OCI-LY1 (cell line): Measurements from ENCODE around the gene GRK5.

Experiments
- H2AFZ ChIP-seq: fragments of 200-600 bp; sonication (generic), shearing (Covaris generic); 2 replicates; pipeline ENCODE4 v1.6.0; 2014; ENCODE audit warnings: antibody characterized with exemption, mild to moderate bottlenecking, low read length
- H3F3A ChIP-seq: fragments of 200-600 bp; sonication (generic), shearing (Covaris generic); 2 replicates; pipeline ENCODE4 v1.6.0; 2014; ENCODE audit warnings: mild to moderate bottlenecking, antibody characterized with exemption, low read length, moderate library complexity; ENCODE audit not compliant: insufficient read depth
- H3K27ac ChIP-seq: fragments of 200-600 bp; sonication (generic); 2 replicates; pipeline ENCODE4 v1.5.1; 2014; ENCODE audit warnings: low read length, mixed run types, mild to moderate bottlenecking, low read depth; ENCODE audit not compliant: poor library complexity, severe bottlenecking
- H3K27me3 ChIP-seq: fragments of 200-600 bp; sonication (generic); 2 replicates; pipeline ENCODE4 v1.6.0; 2014; ENCODE audit warnings: antibody characterized with exemption, mild to moderate bottlenecking, low read length, moderate library complexity; ENCODE audit not compliant: insufficient read depth
- H3K36me3 ChIP-seq: fragments of 200-600 bp; sonication (generic); 2 replicates; pipeline ENCODE4 v1.6.1; 2014; ENCODE audit warnings: mild to moderate bottlenecking, antibody characterized with exemption, low read length, moderate library complexity, mixed read lengths; ENCODE audit not compliant: insufficient read depth
- H3K4me1 ChIP-seq: fragments of 200-600 bp; sonication (generic); 2 replicates; pipeline ENCODE4 v1.5.1; 2014; ENCODE audit warnings: mild to moderate bottlenecking, low read length, moderate library complexity; ENCODE audit not compliant: insufficient read depth, severe bottlenecking
- H3K4me2 ChIP-seq: fragments of 200-600 bp; sonication (generic), shearing (Covaris generic); 2 replicates; pipeline ENCODE4 v1.6.1; 2014; ENCODE audit warnings: low read length
- H3K4me3 ChIP-seq: fragments of 200-600 bp; sonication (generic); 2 replicates; pipeline ENCODE4 v1.5.1; 2014; ENCODE audit warnings: low read length, low read depth, mild to moderate bottlenecking, mixed read lengths; ENCODE audit not compliant: poor library complexity, severe bottlenecking
- H3K79me2 ChIP-seq: fragments of 200-600 bp; shearing (Covaris generic); 2 replicates; pipeline ENCODE4 v1.6.1; 2016; ENCODE audit warnings: mixed run types, low read length, mixed read lengths; ENCODE audit not compliant: insufficient read depth
- H3K9ac ChIP-seq: fragments of 200-600 bp; sonication (generic), shearing (Covaris generic); 2 replicates; pipeline ENCODE4 v1.6.1; 2014; ENCODE audit warnings: mild to moderate bottlenecking, low read length, mixed read lengths
- H3K9me2 ChIP-seq: fragments of 200-600 bp; sonication (generic), shearing (Covaris generic); 2 replicates; pipeline ENCODE4 v1.6.1; 2014; ENCODE audit warnings: low read depth, mild to moderate bottlenecking, low read length, mixed read lengths
- H3K9me3 ChIP-seq: fragments of 200-600 bp; shearing (Covaris generic); 2 replicates; pipeline ENCODE4 v1.6.1; 2014; ENCODE audit warnings: low read length, mixed read lengths
- H4K20me1 ChIP-seq: fragments of 200-600 bp; sonication (generic), shearing (Covaris generic); 2 replicates; pipeline ENCODE4 v1.6.0; 2016; ENCODE audit warnings: mild to moderate bottlenecking, low read length; ENCODE audit not compliant: insufficient read depth
- EZH2 ChIP-seq: fragments of 200-600 bp; sonication (generic), shearing (Covaris generic); IDR thresholded peaks from 2 replicates; pipeline ENCODE4 v1.8.0; 2017; ENCODE audit warnings: borderline replicate concordance, mixed run types, mild to moderate bottlenecking, antibody characterized with exemption, low read length, moderate library complexity, mixed read lengths
- TF ChIP-seq, protein P1 (sequence below): fragments of 200-600 bp; sonication (generic), shearing (Covaris generic); IDR thresholded peaks from 2 replicates; pipeline ENCODE4 v1.5.1; 2017; ENCODE audit warnings: mild to moderate bottlenecking, antibody characterized with exemption, low read length, moderate library complexity, mixed read lengths

Gene GRK5

DNA sequence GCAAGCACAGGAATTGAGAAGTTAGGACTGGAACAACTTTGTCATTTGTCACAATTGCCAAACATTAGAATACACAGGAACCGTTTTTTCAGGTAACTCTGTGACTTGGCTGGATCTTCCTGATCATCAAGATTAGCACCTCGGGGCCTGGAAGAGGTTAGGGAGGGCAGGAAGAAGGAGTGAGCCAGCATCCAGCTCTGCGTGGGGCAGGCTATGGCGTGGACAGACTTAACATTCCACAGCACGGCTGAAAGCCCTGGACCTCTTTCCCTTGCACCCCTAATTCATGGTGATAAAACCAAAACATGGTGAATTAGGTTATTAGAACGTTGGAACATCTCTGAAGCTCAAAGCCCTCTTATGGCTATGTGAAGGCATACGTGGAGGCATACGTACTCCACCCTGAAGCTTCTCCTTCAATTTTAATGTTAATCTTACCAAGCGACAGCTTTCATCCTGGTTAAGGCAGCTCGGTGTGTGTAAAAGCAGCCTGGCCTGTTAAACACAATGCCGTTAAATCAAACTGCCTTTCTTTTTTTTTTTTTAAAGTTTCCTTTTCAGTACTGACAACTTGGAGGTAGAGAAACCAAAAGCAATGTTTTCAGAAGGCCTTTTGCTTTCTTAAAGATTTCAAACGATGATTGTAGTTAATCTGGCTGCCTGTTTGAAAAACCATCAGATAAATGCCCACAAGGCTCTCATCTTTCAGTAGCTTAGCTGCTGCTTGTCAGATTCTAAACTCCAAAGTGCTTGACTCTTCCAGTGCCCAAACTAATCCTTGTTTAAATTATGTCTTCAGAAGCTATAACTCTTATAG is 4.5 kb downstream of the GRK5 start:
- Histone ChIP-seq H3K9me2 (no peaks in the 10 kb centered on the region), H3K27ac (no peak overlapping the region), H3K4me3 (no peak overlapping the region), H2AFZ (no peak overlapping the region), H3K36me3 (no peaks in the 10 kb centered on the region), H3K27me3 (peaks cover 9% of the 10 kb centered on the region; the same call in 1 of the 2 replicates), H3F3A (no peaks in the 10 kb centered on the region), H3K4me1 (peaks cover 21% of the 10 kb centered on the region), H3K4me2 (no peak overlapping the region), H3K9ac (no peak overlapping the region), H3K9me3 (no peaks in the 10 kb centered on the region), H4K20me1 (no peaks in the 10 kb centered on the region), H3K79me2 (no peaks in the 10 kb centered on the region)
- TF ChIP-seq, protein P1, sequence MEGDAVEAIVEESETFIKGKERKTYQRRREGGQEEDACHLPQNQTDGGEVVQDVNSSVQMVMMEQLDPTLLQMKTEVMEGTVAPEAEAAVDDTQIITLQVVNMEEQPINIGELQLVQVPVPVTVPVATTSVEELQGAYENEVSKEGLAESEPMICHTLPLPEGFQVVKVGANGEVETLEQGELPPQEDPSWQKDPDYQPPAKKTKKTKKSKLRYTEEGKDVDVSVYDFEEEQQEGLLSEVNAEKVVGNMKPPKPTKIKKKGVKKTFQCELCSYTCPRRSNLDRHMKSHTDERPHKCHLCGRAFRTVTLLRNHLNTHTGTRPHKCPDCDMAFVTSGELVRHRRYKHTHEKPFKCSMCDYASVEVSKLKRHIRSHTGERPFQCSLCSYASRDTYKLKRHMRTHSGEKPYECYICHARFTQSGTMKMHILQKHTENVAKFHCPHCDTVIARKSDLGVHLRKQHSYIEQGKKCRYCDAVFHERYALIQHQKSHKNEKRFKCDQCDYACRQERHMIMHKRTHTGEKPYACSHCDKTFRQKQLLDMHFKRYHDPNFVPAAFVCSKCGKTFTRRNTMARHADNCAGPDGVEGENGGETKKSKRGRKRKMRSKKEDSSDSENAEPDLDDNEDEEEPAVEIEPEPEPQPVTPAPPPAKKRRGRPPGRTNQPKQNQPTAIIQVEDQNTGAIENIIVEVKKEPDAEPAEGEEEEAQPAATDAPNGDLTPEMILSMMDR, result no peak
- no peak for TF ChIP-seq EZH2

DNA sequence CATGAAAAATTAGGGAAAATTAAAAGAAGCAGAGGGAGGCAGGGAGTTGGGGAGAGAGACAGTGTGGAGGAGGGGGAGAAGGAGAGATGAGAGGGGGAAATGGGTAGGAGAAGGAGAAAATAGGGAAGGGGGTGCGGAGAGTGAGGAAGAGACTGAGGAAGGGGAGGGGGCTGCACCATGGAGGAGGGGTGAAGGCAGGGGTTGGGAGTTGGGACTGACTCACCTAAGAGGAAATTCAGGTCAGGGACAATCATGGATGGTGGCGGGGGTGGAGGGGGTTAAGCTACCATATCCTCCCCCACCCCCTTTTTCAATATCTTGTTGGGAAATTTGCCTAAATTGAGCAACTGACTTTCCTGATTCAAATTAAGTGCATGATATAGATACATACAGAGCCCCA is 8.0 kb downstream of the GRK5 start:
- Histone ChIP-seq H4K20me1 (no peaks in the 10 kb centered on the region), H3K9me3 (no peaks in the 10 kb centered on the region), H3K4me1 (no peaks in the 10 kb centered on the region), H3K9me2 (no peaks in the 10 kb centered on the region), H2AFZ (no peak overlapping the region), H3K36me3 (no peaks in the 10 kb centered on the region), H3K27me3 (0 out of 2 replicates have a peak, but pooled peaks cover 8% of the 10 kb centered on the region), H3K4me3 (no peak overlapping the region), H3K4me2 (no peak overlapping the region), H3K9ac (no peak overlapping the region), H3K79me2 (no peaks in the 10 kb centered on the region), H3F3A (no peaks in the 10 kb centered on the region), H3K27ac (no peak overlapping the region)
- TF ChIP-seq, protein P1, result no peak
- no peak for TF ChIP-seq EZH2

DNA sequence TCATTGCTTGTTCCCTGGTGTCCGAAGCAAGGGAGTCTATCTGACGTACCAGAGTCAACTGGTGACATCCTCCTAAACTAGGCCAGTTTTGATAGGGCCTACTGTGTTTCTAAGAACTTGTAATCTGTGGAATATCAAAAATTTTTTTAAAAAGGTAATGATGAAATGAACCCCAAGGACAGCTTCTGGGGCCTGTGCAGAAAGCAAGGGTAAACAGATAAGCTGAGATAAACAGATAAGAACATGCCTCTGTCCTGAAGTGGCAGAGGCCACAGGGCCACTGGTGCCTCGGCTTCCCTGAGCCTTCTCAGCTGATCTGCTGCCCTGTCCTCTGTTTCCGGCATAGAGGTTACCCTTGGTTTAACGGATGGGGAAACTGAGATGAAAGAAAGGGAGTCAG is 8.8 kb downstream of the GRK5 start:
- H4K20me1 ChIP-seq, result no peaks in the 10 kb centered on the region
- H3K27me3 ChIP-seq, result 0 out of 2 replicates have a peak, but pooled peaks cover 8% of the 10 kb centered on the region
- no peak overlapping the region for H3K4me3 ChIP-seq
- no peaks in the 10 kb centered on the region for H3K4me1 ChIP-seq
- no peak overlapping the region for H2AFZ ChIP-seq
- H3K27ac ChIP-seq, result no peak overlapping the region
- H3K4me2 ChIP-seq, result no peak overlapping the region
- no peaks in the 10 kb centered on the region for H3K9me3 ChIP-seq
- H3K79me2 ChIP-seq, result no peaks in the 10 kb centered on the region
- H3K9ac ChIP-seq, result no peak overlapping the region
- no peaks in the 10 kb centered on the region for H3K9me2 ChIP-seq
- H3F3A ChIP-seq, result no peaks in the 10 kb centered on the region
- no peaks in the 10 kb centered on the region for H3K36me3 ChIP-seq
- TF ChIP-seq, protein P1, result no peak
- no peak for TF ChIP-seq EZH2
